IMR-90 (cell line): Measurements from ENCODE around the gene IRAK2. TPM values are rescaled to one million over a fixed set of nuclear protein-coding genes. Genes with fewer than 3 reads are reported as not detected.

Experiments used
- ATAC-seq: fragments of 200-7000 bp; cut with Tn5 transposase; 2 replicates; pipeline ENCODE4 v1.9.1; 2020; ENCODE audit warnings: low read depth, mild to moderate bottlenecking, moderate library complexity
- BruUV-seq: library from RNA; stranded (reverse); fragments of 400-500 nt; replicated peaks from 2 replicates; lab custom pipeline; 2021; lab: Mats Ljungman, UMichigan
- CTCF ChIA-PET: fragments of 300-600 bp; formaldehyde crosslinking; extraction: SDS; loops from one replicate; lab custom pipeline; 2021; ENCODE audit warnings: antibody characterized with exemption; lab: Yijun Ruan, JAX
- POLR2A ChIA-PET: fragments of 300-600 bp; sonication (Branson Sonifier 250); formaldehyde crosslinking; loops from one replicate; lab custom pipeline; 2022; ENCODE audit warnings: antibody characterized with exemption; ENCODE audit not compliant: unreplicated experiment; lab: Charles Lee
- DNase-seq: peaks from one replicate; pipeline ENCODE4 v3.0.0; 2013
- H2AFZ ChIP-seq: replicated peaks from 2 replicates; pipeline ENCODE3; 2013; ENCODE audit warnings: low read length, mild to moderate bottlenecking; ENCODE audit not compliant: poor library complexity
- H2AK5ac ChIP-seq: 2 replicates; pipeline ENCODE4 v1.6.1; 2013; ENCODE audit warnings: low read depth, low read length, inconsistent platforms
- H2AK9ac ChIP-seq: replicated peaks from 2 replicates; pipeline ENCODE3; 2013; ENCODE audit warnings: mild to moderate bottlenecking, low read depth, low read length, moderate library complexity; ENCODE audit not compliant: poor library complexity
- H2BK120ac ChIP-seq: 2 replicates; pipeline ENCODE4 v1.6.1; 2013; ENCODE audit warnings: low read depth, low read length, inconsistent platforms
- H2BK15ac ChIP-seq: 3 replicates; pipeline ENCODE4 v1.6.1; 2013; ENCODE audit warnings: low read depth, low read length, inconsistent platforms
- H2BK20ac ChIP-seq: 2 replicates; pipeline ENCODE4 v1.6.1; 2013; ENCODE audit warnings: low read depth, mild to moderate bottlenecking, inconsistent platforms, low read length, moderate library complexity
- H2BK5ac ChIP-seq: 2 replicates; pipeline ENCODE4 v1.6.1; 2013; ENCODE audit warnings: mild to moderate bottlenecking, low read depth, low read length, inconsistent platforms; ENCODE audit not compliant: poor library complexity, severe bottlenecking
- H3K14ac ChIP-seq: replicated peaks from 2 replicates; pipeline ENCODE4 v1.6.1; 2013; ENCODE audit warnings: low read depth, low read length, inconsistent platforms
- H3K18ac ChIP-seq: 2 replicates; pipeline ENCODE4 v1.6.1; 2013; ENCODE audit warnings: low read depth, low read length, control low read depth
- H3K23ac ChIP-seq: 2 replicates; pipeline ENCODE4 v1.6.1; 2013; ENCODE audit warnings: low read depth, low read length, inconsistent platforms
- H3K27ac ChIP-seq: 2 replicates; pipeline ENCODE4 v1.5.1; 2013; ENCODE audit warnings: mild to moderate bottlenecking, control low read depth, low read length; ENCODE audit not compliant: insufficient read depth
- H3K27me3 ChIP-seq: 2 replicates; pipeline ENCODE4 v1.6.1; 2013; ENCODE audit warnings: low read length; ENCODE audit not compliant: control insufficient read depth, insufficient read depth
- H3K36me3 ChIP-seq: 2 replicates; pipeline ENCODE4 v1.6.1; 2013; ENCODE audit warnings: low read length, mixed read lengths; ENCODE audit not compliant: control insufficient read depth, insufficient read depth
- H3K4ac ChIP-seq: 2 replicates; pipeline ENCODE4 v1.6.1; 2013; ENCODE audit warnings: low read depth, low read length, inconsistent platforms
- H3K4me1 ChIP-seq: 2 replicates; pipeline ENCODE4 v1.6.1; 2013; ENCODE audit warnings: low read length, mixed read lengths; ENCODE audit not compliant: control insufficient read depth, insufficient read depth
- H3K4me2 ChIP-seq: 2 replicates; pipeline ENCODE4 v1.6.1; 2013; ENCODE audit warnings: low read depth, mild to moderate bottlenecking, control low read depth, low read length, moderate library complexity
- H3K4me3 ChIP-seq: 2 replicates; pipeline ENCODE4 v1.5.1; 2013; ENCODE audit warnings: low read depth, mild to moderate bottlenecking, control low read depth, low read length, moderate library complexity; ENCODE audit not compliant: insufficient read depth
- H3K56ac ChIP-seq: 2 replicates; pipeline ENCODE4 v1.6.1; 2013; ENCODE audit warnings: low read length, inconsistent platforms; ENCODE audit not compliant: insufficient read depth; ENCODE audit errors: extremely low read depth
- H3K79me1 ChIP-seq, 2 experiments: 2 replicates each; pipeline ENCODE4 v1.6.1; 2013; ENCODE audit warnings: low read length in 2 of 2, inconsistent platforms in 1 of 2, low read depth in 1 of 2
- H3K9ac ChIP-seq: 2 replicates; pipeline ENCODE4 v1.6.1; 2013; ENCODE audit warnings: low read depth, low read length, control low read depth
- H3K9me1 ChIP-seq: 2 replicates; pipeline ENCODE4 v1.6.1; 2013; ENCODE audit warnings: low read length, inconsistent platforms; ENCODE audit not compliant: insufficient read depth
- H3K9me3 ChIP-seq: 2 replicates; pipeline ENCODE4 v1.6.1; 2013; ENCODE audit warnings: low read length; ENCODE audit not compliant: control insufficient read depth, insufficient read depth
- H4K20me1 ChIP-seq: 2 replicates; pipeline ENCODE4 v1.6.1; 2013; ENCODE audit warnings: low read length, inconsistent platforms; ENCODE audit not compliant: insufficient read depth
- H4K5ac ChIP-seq: 2 replicates; pipeline ENCODE4 v1.6.1; 2013; ENCODE audit warnings: mild to moderate bottlenecking, low read depth, low read length, control low read depth
- H4K8ac ChIP-seq, 2 experiments: 2 replicates each; pipeline ENCODE4 v1.6.1; 2013; ENCODE audit warnings: low read depth in 2 of 2, low read length in 2 of 2, control low read depth in 1 of 2, inconsistent platforms in 1 of 2
- H4K91ac ChIP-seq: 2 replicates; pipeline ENCODE4 v1.6.1; 2013; ENCODE audit warnings: low read depth, low read length, inconsistent platforms; ENCODE audit not compliant: insufficient read depth
- BHLHE40 ChIP-seq: fragments of 150-350 bp; IDR thresholded peaks from 2 replicates; pipeline ENCODE4 v1.6.1; 2016; ENCODE audit warnings: mild to moderate bottlenecking, low read depth, low read length
- FOS ChIP-seq: fragments of 150-350 bp; IDR thresholded peaks from 2 replicates; pipeline ENCODE4 v1.6.1; 2016; ENCODE audit warnings: low read depth, low read length
- MAFK ChIP-seq: IDR thresholded peaks from 2 replicates; pipeline ENCODE4 v1.6.1; 2012; ENCODE audit warnings: low read depth, low read length, improper control_type of control experiment
- NFE2L2 ChIP-seq: fragments of 150-350 bp; IDR thresholded peaks from 2 replicates; pipeline ENCODE4 v1.6.1; 2016; ENCODE audit warnings: low read depth, mild to moderate bottlenecking, low read length
- RAD21 ChIP-seq: IDR thresholded peaks from 2 replicates; pipeline ENCODE4 v1.6.1; 2012; ENCODE audit warnings: low read length, improper control_type of control experiment
- RFX5 ChIP-seq: IDR thresholded peaks from 2 replicates; pipeline ENCODE4 v1.8.0; 2012; ENCODE audit warnings: low read depth, mild to moderate bottlenecking, low read length, moderate library complexity
- WGBS, 2 experiments: methylation state at CpG; one replicate each; pipeline versions ENCODE4 v1.1.5 to v1.1.7; 2013; ENCODE audit warnings: missing lambda C conversion rate in 2 of 2; ENCODE audit not compliant: insufficient read length in 1 of 2; ENCODE audit errors: extremely low coverage in 2 of 2; 5-methylcytosine and 5-hydroxymethylcytosine counted together
- dilution Hi-C: fragments of 300-500 bp; cut with HindIII; formaldehyde crosslinking; loops from one replicate; pipeline ENCODE4 v1.14.3; 2018; ENCODE audit warnings: low sequenced_read_pairs; ENCODE audit not compliant: unreplicated experiment
- in situ Hi-C: fragments of 300-500 bp; cut with MboI; formaldehyde crosslinking; loops from 3 replicates; pipeline ENCODE4 v1.14.3; 2019; ENCODE audit warnings: low sequenced_read_pairs, inconsistent platforms, mixed read lengths
- intact Hi-C: fragments of 100-400 bp; cut with micrococcal nuclease; formaldehyde crosslinking; loops from 2 replicates; pipeline ENCODE4 v1.10.0; 2022
- polyA plus RNA-seq, 3 experiments: library from polyadenylated mRNA; depleted of rRNA; stranded (reverse); fragments of >200 nt; gene quantifications; 2 replicates each; pipeline ENCODE4 v1.2.3, GENCODE V29; 2012; ENCODE audit warnings: low replicate concordance in 1 of 3
- total RNA-seq: library from RNA; depleted of rRNA; stranded (reverse); fragments of >200 nt; gene quantifications from 2 replicates; pipeline ENCODE4 v1.2.3, GENCODE V29; 2012

IRAK2 gene
- total and polyA plus RNA-seq, 2 of the 4 experiments (the other 2 are of a cell fraction), result 6.9 to 8.1 TPM

DNA sequence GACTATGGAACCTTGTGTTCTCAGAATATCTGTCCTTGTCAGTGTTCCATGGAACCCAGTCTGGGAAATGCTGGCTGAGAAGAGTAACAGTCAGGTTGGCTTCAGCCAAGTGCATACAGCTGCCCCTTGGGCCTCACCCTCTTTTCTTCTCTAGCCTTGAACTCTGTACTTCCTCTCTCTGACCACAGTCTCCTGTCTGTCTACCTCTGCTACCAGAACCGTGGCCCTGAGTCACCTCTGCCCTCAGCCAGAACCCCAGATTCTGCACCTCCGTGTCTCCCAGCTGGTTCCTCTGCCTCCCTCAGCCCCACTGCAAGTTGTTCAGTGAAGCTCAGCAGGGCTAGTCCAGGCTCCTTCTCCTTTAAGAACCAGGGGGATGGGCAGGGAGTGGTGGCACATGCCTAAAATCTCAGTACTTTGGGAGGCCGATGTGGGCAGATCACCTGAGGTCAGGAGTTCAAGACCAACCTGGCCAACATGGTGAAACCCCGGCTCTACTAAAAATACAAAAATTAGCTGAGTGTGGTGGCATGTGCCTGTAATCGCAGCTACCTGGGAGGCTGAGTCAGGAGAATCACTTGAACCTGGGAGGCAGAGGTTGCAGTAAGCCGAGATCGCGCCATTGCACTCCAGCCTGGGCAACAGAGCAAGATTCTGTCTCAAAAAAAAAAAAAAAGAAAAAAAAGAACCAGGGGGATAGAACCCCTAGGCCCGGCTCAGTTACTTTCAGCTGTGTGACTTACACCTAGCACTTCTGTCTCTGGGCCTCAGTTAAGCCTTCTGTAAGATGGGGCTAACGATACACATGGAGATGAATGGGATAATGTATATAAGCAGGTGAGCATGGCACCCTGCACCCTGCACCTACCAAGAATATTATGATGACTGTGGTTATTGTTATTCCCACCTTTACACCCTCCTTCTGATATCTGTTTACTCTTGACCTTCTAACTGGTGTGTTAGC, 59.2 kb downstream of the IRAK2 start:
- intact Hi-C loops, result loop anchor here (2.0 to 10.0 kb wide), 2 partner anchors 291 to 509 kb away; partner anchors contain the start of gene CRELD1
- Histone ChIP-seq H3K9ac (no peak overlapping the region), H3K4me3 (no peak overlapping the region), H3K4me2 (no peak overlapping the region), H3K27ac (no peak overlapping the region; the same call in 1 of the 2 replicates), H4K5ac (no peak overlapping the region), H2AK9ac (peak overlapping the region; percentile 57), H3K9me3 (no peaks in the 10 kb centered on the region), H3K18ac (no peak overlapping the region), H3K4me1 (peaks cover 8% of the 10 kb centered on the region), H3K23ac (no peak overlapping the region), H3K36me3 (peaks cover 19% of the 10 kb centered on the region), H2BK20ac (0 out of 2 replicates have a peak overlapping the region, but pooled peaks have one; percentile 50), H3K9me1 (peaks cover 13% of the 10 kb centered on the region), H3K4ac (peak overlapping the region; percentile 57; the same call in 1 of the 2 replicates), H3K14ac (no peak overlapping the region), H2BK120ac (peak overlapping the region; percentile 34; the same call in 1 of the 2 replicates), H3K27me3 (no peaks in the 10 kb centered on the region), H2AK5ac (0 out of 2 replicates have a peak overlapping the region, but pooled peaks have one; percentile 24), H3K79me1 (peaks cover 3 to 17% of the 10 kb centered on the region in 2 experiments; a peak in 2 of 4 replicates), H2BK15ac (no peak overlapping the region; the same call in 2 of the 3 replicates), H4K8ac (no peak overlapping the region; a peak in 1 of 4 replicates), H3K56ac (no peak overlapping the region), H2AFZ (no peak overlapping the region), H4K20me1 (no peaks in the 10 kb centered on the region), H2BK5ac (peak overlapping the region; percentile 55), H4K91ac (no peak overlapping the region)
- DNase-seq (no peak), ATAC-seq (no peak)
- dilution Hi-C loops, result no loop called here
- 76% methylated on average over 3 of the region's 10 CpGs; no CpG with 5 or more reads in 1 of the 2 experiments for WGBS, 2 experiments
- in situ Hi-C loops, result no loop called here
- no TSS peak for BruUV-seq
- CTCF ChIA-PET, result interaction anchor here (0.9 kb wide), 1 partner anchor 82 kb away, joined by 3 read pairs; the partner anchor contains the start of gene VHL
- TF ChIP-seq NFE2L2 (no peak), FOS (no peak), MAFK (no peak), BHLHE40 (no peak), RAD21 (no peak), RFX5 (no peak)
- POLR2A ChIA-PET, result no interaction called here
